HG03103 (cell line): Measurements from ENCODE around the gene RPLP2.

Experiments used
- ATAC-seq: cut with Tn5 transposase; IDR thresholded peaks from one replicate; pipeline ENCODE4 v1.9.1; 2021; ENCODE audit warnings: low read depth; ENCODE audit not compliant: unreplicated experiment

Gene RPLP2

DNA sequence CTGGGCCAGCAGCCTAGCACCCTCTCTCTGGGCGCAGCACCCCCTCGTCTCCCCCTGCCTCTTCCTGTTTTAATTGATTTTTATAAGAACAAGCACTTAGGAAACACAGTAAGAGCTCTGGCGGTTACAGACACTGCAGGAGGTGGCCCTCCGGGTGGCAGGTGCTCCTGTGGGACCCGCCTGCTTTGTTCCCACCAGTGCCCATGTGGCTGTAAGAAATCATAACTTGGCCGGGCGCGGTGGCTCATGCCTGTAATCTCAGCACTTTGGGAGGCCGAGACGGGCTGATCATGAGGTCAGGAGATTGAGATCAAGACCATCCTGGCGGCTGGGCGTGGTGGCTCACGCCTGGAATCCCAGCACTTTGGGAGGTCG lies 51.3 kb downstream of the RPLP2 start:
- ATAC-seq = no peak

DNA sequence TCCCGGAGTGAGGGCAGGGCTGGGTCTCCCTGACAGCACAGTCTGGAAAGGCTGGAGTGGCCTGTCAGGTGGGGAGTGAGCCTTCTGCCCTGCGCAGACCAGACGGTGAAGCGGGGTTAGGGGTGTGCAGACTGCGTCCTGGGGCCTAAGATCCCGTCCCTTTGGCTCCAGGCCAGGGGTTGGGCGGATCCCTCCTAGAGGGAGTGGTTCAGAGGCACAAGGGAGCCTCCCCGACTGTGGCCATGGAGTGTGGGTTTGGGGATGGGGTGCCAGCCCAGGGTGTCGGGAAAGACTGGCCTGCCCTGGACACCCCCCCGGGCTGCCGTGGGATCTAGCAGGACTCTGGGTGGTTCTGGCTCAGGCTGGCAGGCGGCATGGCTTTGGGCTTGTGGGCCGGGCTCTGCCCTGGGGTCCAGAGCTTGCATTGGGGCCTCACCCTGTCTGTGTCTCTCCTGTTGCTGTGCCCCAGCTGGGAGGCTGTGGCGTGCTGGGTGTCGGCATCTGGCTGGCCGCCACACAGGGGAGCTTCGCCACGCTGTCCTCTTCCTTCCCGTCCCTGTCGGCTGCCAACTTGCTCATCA lies 52.4 kb downstream of the RPLP2 start:
- no peak for ATAC-seq
